Measurements from ENCODE around the gene PHTF2. TPM values are rescaled to one million over a fixed set of nuclear protein-coding genes. Genes with fewer than 3 reads are reported as not detected.

The PHTF2 gene
- total and polyA plus RNA-seq, 2 of the 4 experiments (the other 2 are of a cell fraction): 28.3 to 69.9 TPM

GRCh38 chr7:77863860-77864259 lies 65.3 kb downstream of the PHTF2 start:
- intact Hi-C loops (cut with micrococcal nuclease) (no loop called here), dilution Hi-C loops (cut with HindIII; ENCODE audit: low sequenced_read_pairs, unreplicated experiment) (no loop called here), in situ Hi-C loops (cut with MboI; ENCODE audit: low sequenced_read_pairs) (no loop called here)
- Histone ChIP-seq H2AFZ (replicated peaks; ENCODE audit: low read length, poor library complexity) (no peak overlapping the region), H4K5ac (ENCODE audit: low read depth, low read length) (no peak overlapping the region), H2BK5ac (ENCODE audit: low read depth, low read length, poor library complexity, severe bottlenecking) (no peak overlapping the region), H3K14ac (replicated peaks; ENCODE audit: low read depth, low read length) (no peak overlapping the region), H3K9me3 (ENCODE audit: control insufficient read depth, insufficient read depth, low read length) (no peaks in the 10 kb centered on the region), H3K27me3 (ENCODE audit: control insufficient read depth, insufficient read depth, low read length) (no peaks in the 10 kb centered on the region), H4K8ac (ENCODE audit: low read depth in 2 of 2, low read length in 2 of 2) (no peak overlapping the region), H3K27ac (ENCODE audit: insufficient read depth, low read length) (no peak overlapping the region), H2BK15ac (ENCODE audit: low read depth, low read length) (no peak overlapping the region), H4K91ac (ENCODE audit: insufficient read depth, low read depth, low read length) (no peak overlapping the region), H3K18ac (ENCODE audit: low read depth, low read length) (no peak overlapping the region), H4K20me1 (ENCODE audit: insufficient read depth, low read length) (no peaks in the 10 kb centered on the region; the same call in 1 of the 2 replicates), H3K9me1 (ENCODE audit: insufficient read depth, low read length) (no peaks in the 10 kb centered on the region), H3K4me2 (ENCODE audit: low read depth, low read length) (no peak overlapping the region), H3K4me3 (ENCODE audit: insufficient read depth, low read depth, low read length) (no peak overlapping the region), H3K56ac (ENCODE audit: extremely low read depth, insufficient read depth, low read length) (no peak overlapping the region), H3K4me1 (ENCODE audit: control insufficient read depth, insufficient read depth, low read length) (peaks cover 4% of the 10 kb centered on the region), H3K9ac (ENCODE audit: low read depth, low read length) (no peak overlapping the region), H2AK9ac (replicated peaks; ENCODE audit: low read depth, low read length, poor library complexity) (no peak overlapping the region), H2BK20ac (ENCODE audit: low read depth, low read length) (no peak overlapping the region; the same call in 1 of the 2 replicates), H3K36me3 (ENCODE audit: control insufficient read depth, insufficient read depth, low read length) (no peaks in the 10 kb centered on the region), H3K23ac (ENCODE audit: low read depth, low read length) (no peak overlapping the region), H2AK5ac (ENCODE audit: low read depth, low read length) (no peak overlapping the region), H3K79me1 (ENCODE audit: low read depth in 1 of 2, low read length in 2 of 2) (peaks cover 11 to 27% of the 10 kb centered on the region in 2 experiments), H3K4ac (ENCODE audit: low read depth, low read length) (0 out of 2 replicates have a peak overlapping the region, but pooled peaks have one; percentile 42), H2BK120ac (ENCODE audit: low read depth, low read length) (no peak overlapping the region)
- no CpG with 5 or more reads among the region's 2 CpGs for WGBS, 2 experiments (ENCODE audit: extremely low coverage in 2 of 2, insufficient read length in 1 of 2)
- TF ChIP-seq POLR2A (IDR thresholded peaks at IDR 0.05; ENCODE audit: low read depth, low read length): no peak
- no peak for TF ChIP-seq MAFK (IDR thresholded peaks at IDR 0.05; ENCODE audit: low read depth, low read length)
- TF ChIP-seq RFX5 (IDR thresholded peaks at IDR 0.05; ENCODE audit: low read depth, low read length): no peak
- no peak for TF ChIP-seq SMC3 (IDR thresholded peaks at IDR 0.05; ENCODE audit: low read depth, low read length)
- TF ChIP-seq NFE2L2 (IDR thresholded peaks at IDR 0.05; ENCODE audit: low read depth, low read length): no peak
- TF ChIP-seq RCOR1 (IDR thresholded peaks at IDR 0.05; ENCODE audit: insufficient replicate concordance, low read length): no peak
- TF ChIP-seq ELK1 (IDR thresholded peaks at IDR 0.05; ENCODE audit: borderline replicate concordance, low read depth, low read length): no peak
- TF ChIP-seq MXI1 (IDR thresholded peaks at IDR 0.05; ENCODE audit: borderline replicate concordance, low read depth, low read length): no peak
- no peak for TF ChIP-seq USF2 (IDR thresholded peaks at IDR 0.05; ENCODE audit: low read depth, low read length)
- TF ChIP-seq CTCF (conservative IDR thresholded peaks at IDR 0.05; ENCODE audit: low read depth, low read length): no peak
- TF ChIP-seq MAZ (IDR thresholded peaks at IDR 0.05; ENCODE audit: borderline replicate concordance, low read depth, low read length): no peak
- TF ChIP-seq FOS (IDR thresholded peaks at IDR 0.05; ENCODE audit: low read depth, low read length): no peak
- TF ChIP-seq BHLHE40 (IDR thresholded peaks at IDR 0.05; ENCODE audit: low read depth, low read length): no peak
- no peak for TF ChIP-seq RAD21 (IDR thresholded peaks at IDR 0.05; ENCODE audit: low read length)
- no peak for TF ChIP-seq CHD1 (IDR thresholded peaks at IDR 0.05; ENCODE audit: low read depth, low read length)
- TF ChIP-seq CEBPB (IDR thresholded peaks at IDR 0.05; ENCODE audit: low read depth, low read length): no peak
- POLR2A ChIA-PET (ENCODE audit: unreplicated experiment): interaction anchor here (0.7 kb wide), 1 partner anchor 17 kb away, joined by 12 read pairs; no protein-coding TSS in a partner anchor
- DNase-seq: no peak
- CTCF ChIA-PET: no interaction called here
- no peak for ATAC-seq (ENCODE audit: low read depth)
- BruUV-seq (replicated peaks): no TSS peak

Measured in IMR-90 (cell line).